Chondrocyte (in vitro differentiated cells): ENCODE results near the gene APC. TPM values are rescaled to one million over a fixed set of nuclear protein-coding genes. Genes with fewer than 3 reads are reported as not detected.

Source experiments
- DNase-seq: peaks from one replicate; pipeline ENCODE4 v3.0.0; 2021; ENCODE audit warnings: mixed read lengths, low spot score
- H3K27ac Mint-ChIP-seq: one replicate; pipeline ENCODE4 v1.8.0; 2021; ENCODE audit warnings: mild to moderate bottlenecking, moderate library complexity, mixed read lengths; ENCODE audit not compliant: unreplicated experiment
- H3K27me3 Mint-ChIP-seq: 2 replicates; pipeline ENCODE4 v1.8.0; 2021; ENCODE audit warnings: low read depth, mixed read lengths
- H3K36me3 Mint-ChIP-seq: 2 replicates; pipeline ENCODE4 v1.8.0; 2021; ENCODE audit warnings: low read depth, mixed read lengths
- H3K4me1 Mint-ChIP-seq: 2 replicates; pipeline ENCODE4 v1.8.0; 2021; ENCODE audit warnings: low read depth, mild to moderate bottlenecking, mixed read lengths
- H3K4me3 Mint-ChIP-seq: one replicate; pipeline ENCODE4 v1.8.0; 2021; ENCODE audit warnings: mild to moderate bottlenecking, moderate library complexity, mixed read lengths; ENCODE audit not compliant: unreplicated experiment
- H3K9me3 Mint-ChIP-seq: 2 replicates; pipeline ENCODE4 v1.8.0; 2021; ENCODE audit warnings: low read depth, mixed read lengths
- total RNA-seq: library from RNA; stranded (reverse); gene quantifications from 3 replicates; pipeline ENCODE4 v1.2.1, GENCODE V29; 2021
- TF ChIP-seq, protein P1 (sequence below): fragments of 200-600 bp; sonication (generic); IDR thresholded peaks from 2 replicates; pipeline ENCODE4 v1.5.0; 2021; ENCODE audit warnings: antibody characterized with exemption, mild to moderate bottlenecking, moderate library complexity

Gene APC
- total RNA-seq, 1 donor from 2014 or later = 48.7 TPM

DNA sequence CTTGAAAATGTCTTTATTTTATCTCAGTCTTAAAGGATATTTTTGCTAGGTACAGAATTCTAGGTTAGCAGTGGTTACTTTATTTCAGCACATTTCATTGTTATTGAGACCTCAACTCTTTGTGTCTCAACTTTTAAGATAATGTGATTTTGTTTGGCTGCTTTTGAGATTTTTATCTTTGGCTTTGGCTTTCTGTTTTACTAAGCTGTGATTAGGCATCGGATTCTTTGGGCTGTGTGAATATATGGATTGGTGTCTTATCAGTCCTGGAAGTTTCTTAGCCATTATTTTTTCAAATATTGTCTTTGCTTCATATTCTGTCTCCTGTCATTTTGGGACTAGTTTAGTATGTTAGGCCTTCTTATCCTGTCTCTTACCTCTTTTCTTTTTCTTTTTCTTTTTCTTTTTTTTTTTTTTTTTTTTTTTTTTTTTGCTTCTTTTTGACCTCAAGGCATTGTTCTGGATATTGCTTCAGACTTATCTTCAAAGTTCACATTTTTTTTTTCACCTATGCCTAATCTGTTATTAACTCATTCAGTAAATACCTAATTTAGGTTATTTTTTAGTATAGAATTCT lies 20.1 kb upstream of the APC start:
- Mint-ChIP-seq H3K27ac (no peak overlapping the region), H3K36me3 (peaks cover 2% of the 10 kb centered on the region), H3K9me3 (peaks cover 4% of the 10 kb centered on the region), H3K4me1 (peaks cover 16% of the 10 kb centered on the region), H3K4me3 (no peak overlapping the region), H3K27me3 (no peaks in the 10 kb centered on the region)
- TF ChIP-seq, protein P1, sequence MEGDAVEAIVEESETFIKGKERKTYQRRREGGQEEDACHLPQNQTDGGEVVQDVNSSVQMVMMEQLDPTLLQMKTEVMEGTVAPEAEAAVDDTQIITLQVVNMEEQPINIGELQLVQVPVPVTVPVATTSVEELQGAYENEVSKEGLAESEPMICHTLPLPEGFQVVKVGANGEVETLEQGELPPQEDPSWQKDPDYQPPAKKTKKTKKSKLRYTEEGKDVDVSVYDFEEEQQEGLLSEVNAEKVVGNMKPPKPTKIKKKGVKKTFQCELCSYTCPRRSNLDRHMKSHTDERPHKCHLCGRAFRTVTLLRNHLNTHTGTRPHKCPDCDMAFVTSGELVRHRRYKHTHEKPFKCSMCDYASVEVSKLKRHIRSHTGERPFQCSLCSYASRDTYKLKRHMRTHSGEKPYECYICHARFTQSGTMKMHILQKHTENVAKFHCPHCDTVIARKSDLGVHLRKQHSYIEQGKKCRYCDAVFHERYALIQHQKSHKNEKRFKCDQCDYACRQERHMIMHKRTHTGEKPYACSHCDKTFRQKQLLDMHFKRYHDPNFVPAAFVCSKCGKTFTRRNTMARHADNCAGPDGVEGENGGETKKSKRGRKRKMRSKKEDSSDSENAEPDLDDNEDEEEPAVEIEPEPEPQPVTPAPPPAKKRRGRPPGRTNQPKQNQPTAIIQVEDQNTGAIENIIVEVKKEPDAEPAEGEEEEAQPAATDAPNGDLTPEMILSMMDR = no peak
- no peak for DNase-seq

DNA sequence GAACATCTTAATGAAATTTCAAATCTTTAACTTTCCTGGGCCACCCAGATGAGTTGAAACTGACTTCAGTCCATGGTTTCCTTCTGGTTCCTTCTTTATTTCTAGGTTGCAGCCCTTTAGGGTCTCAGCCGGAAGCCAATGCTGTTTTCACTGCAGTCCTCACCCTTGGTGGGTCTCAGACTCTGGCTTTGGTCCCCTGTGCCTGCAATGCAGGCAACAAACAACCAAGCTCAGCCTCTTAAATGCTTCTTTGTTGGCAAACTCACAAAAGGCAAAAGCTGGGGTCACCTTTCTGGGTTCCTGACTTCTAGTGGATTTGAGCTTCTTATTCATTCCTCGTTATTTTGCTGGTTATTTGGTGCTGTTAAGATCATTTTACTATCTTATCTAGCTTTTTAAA lies 19.3 kb upstream of the APC start:
- H3K27ac Mint-ChIP-seq = no peak overlapping the region
- H3K4me3 Mint-ChIP-seq = no peak overlapping the region
- peaks cover 4% of the 10 kb centered on the region for H3K9me3 Mint-ChIP-seq
- H3K27me3 Mint-ChIP-seq = no peaks in the 10 kb centered on the region
- no peak for DNase-seq
- TF ChIP-seq, protein P1 = no peak
- H3K36me3 Mint-ChIP-seq = peaks cover 2% of the 10 kb centered on the region
- H3K4me1 Mint-ChIP-seq = peaks cover 16% of the 10 kb centered on the region

DNA sequence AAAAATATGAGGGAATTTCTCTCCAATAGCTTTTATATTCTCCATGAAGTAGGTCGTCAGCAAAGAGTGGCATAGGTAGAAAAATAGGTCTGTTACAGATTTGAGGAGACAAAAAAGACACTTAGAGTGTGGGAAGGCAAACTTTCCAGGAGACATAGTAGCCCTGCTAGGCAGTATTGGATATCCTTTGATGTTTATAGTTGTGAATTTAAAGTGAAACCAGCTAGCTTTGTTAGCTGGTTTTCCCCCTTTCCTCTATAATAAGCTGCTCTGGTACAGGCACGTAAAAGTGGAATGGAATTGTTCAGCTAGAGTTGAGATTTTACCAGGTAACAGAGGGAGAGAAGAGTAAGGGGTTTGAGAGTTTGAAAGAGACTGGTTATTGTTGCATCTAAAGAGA lies 17.1 kb upstream of the APC start:
- no peak for DNase-seq
- Mint-ChIP-seq H3K36me3 (peaks cover 2% of the 10 kb centered on the region), H3K4me1 (peaks cover 18% of the 10 kb centered on the region), H3K27ac (no peak overlapping the region), H3K9me3 (peaks cover 4% of the 10 kb centered on the region), H3K27me3 (no peaks in the 10 kb centered on the region), H3K4me3 (no peak overlapping the region)
- TF ChIP-seq, protein P1 = no peak

DNA sequence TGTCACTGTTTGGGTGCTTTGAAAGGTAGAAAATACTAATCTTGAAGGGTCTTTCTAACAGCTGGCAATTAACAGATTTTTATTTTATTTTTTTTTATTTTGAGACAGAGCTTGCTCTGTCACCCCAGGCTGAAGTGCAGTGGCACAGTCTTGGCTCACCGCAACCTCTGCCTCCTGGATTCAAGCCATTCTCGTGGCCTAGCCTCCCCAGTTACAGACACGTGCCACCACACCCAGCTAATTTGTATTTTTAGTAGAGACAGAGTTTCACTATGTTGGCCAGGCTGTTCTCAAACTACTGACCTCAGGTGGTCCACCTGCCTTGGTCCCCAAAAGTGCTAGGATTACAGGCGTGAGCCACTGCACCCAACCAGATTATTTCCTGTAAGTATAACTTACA lies 12.8 kb upstream of the APC start:
- peaks cover 2% of the 10 kb centered on the region for H3K36me3 Mint-ChIP-seq
- no peaks in the 10 kb centered on the region for H3K27me3 Mint-ChIP-seq
- TF ChIP-seq, protein P1 = no peak
- H3K4me1 Mint-ChIP-seq = peaks cover 10% of the 10 kb centered on the region
- peak overlapping the region; percentile 22 for H3K27ac Mint-ChIP-seq
- H3K4me3 Mint-ChIP-seq = no peak overlapping the region
- no peak for DNase-seq
- no peaks in the 10 kb centered on the region for H3K9me3 Mint-ChIP-seq

DNA sequence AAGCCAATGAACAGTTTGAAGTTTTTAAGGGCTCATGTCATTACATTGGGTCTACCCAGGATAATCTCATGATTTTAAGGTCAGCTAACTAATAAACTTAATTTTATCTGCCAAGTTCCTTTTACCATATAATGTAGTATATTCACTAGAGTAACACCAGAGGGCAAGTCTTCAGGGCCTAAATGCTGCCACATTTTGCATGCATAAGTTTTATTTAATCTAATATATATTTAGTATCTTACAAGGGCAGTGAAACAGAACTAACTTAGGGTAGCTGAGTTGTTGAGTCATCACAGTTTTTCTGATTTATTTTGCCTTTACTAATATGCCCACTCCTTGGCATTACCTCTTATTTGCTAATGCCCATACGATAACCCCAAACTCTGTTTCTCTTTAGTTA lies 8.1 kb upstream of the APC start:
- H3K27me3 Mint-ChIP-seq = no peaks in the 10 kb centered on the region
- peaks cover under 1% of the 10 kb centered on the region for H3K4me1 Mint-ChIP-seq
- no peak overlapping the region for H3K27ac Mint-ChIP-seq
- no peaks in the 10 kb centered on the region for H3K36me3 Mint-ChIP-seq
- H3K9me3 Mint-ChIP-seq = no peaks in the 10 kb centered on the region
- TF ChIP-seq, protein P1 = no peak
- H3K4me3 Mint-ChIP-seq = no peak overlapping the region
- no peak for DNase-seq
